NCI-H526 treated with DMSO at 0.1 percent for 48 hours (cell line): ENCODE measurements around the gene TACSTD2.
"Not testable (repeated sequence)": the region's sequence is repeated elsewhere in the genome, so short reads cannot be mapped to it uniquely, and the experiment has no call there.

ENCODE experiments used
- DNase-seq: peaks from one replicate; lab custom pipeline; 2025; lab: John Stamatoyannopoulos, UW

The TACSTD2 gene

GRCh38 chr1:58563715-58564114 lies 13.3 kb downstream of the TACSTD2 start:
- not testable (repeated sequence) for DNase-seq

GRCh38 chr1:58561633-58562032 lies 15.4 kb downstream of the TACSTD2 start:
- DNase-seq, result no peak

GRCh38 chr1:58555393-58555792 lies 21.7 kb downstream of the TACSTD2 start:
- no peak for DNase-seq

- DNase-seq, result no peak
Observed at GRCh38 chr1:58551186-58552140, 25.6 kb downstream of the TACSTD2 start.

GRCh38 chr1:58549291-58549690 lies 27.8 kb downstream of the TACSTD2 start:
- not testable (repeated sequence) for DNase-seq

GRCh38 chr1:58548371-58548770 lies 28.7 kb downstream of the TACSTD2 start:
- no peak for DNase-seq

GRCh38 chr1:58546520-58547308 lies 30.3 kb downstream of the TACSTD2 start, which contains the start of gene OMA1:
Gene OMA1, minus strand, starts transcription at chr1:58546726. Its CDS starts 7,432 bp downstream, at chr1:58539294.
- DNase-seq, result peak; percentile 93

- DNase-seq, result peak; percentile 52
Observed at GRCh38 chr1:58545591-58546519, 31.2 kb downstream of the TACSTD2 start.

GRCh38 chr1:58543260-58543659 lies 33.8 kb downstream of the TACSTD2 start:
- no peak for DNase-seq

GRCh38 chr1:58539553-58539952 lies 37.5 kb downstream of the TACSTD2 start:
- no peak for DNase-seq

- DNase-seq, result no peak
Observed at GRCh38 chr1:58538821-58539220, 38.2 kb downstream of the TACSTD2 start.

- not testable (repeated sequence) for DNase-seq
Observed at GRCh38 chr1:58531842-58532241, 45.2 kb downstream of the TACSTD2 start.

- DNase-seq, result no peak
Observed at GRCh38 chr1:58529284-58529683, 47.8 kb downstream of the TACSTD2 start.

GRCh38 chr1:58528518-58528917 lies 48.5 kb downstream of the TACSTD2 start:
- DNase-seq, result no peak
